IMR-90 (cell line): ENCODE results near the gene URAD. TPM values are rescaled to one million over a fixed set of nuclear protein-coding genes. Genes with fewer than 3 reads are reported as not detected.

ENCODE experiments used
- ATAC-seq: fragments of 200-7000 bp; cut with Tn5 transposase; 2 replicates; pipeline ENCODE4 v1.9.1; 2020; ENCODE audit warnings: low read depth, mild to moderate bottlenecking, moderate library complexity
- BruUV-seq: library from RNA; stranded (reverse); fragments of 400-500 nt; replicated peaks from 2 replicates; lab custom pipeline; 2021; lab: Mats Ljungman, UMichigan
- CTCF ChIA-PET: fragments of 300-600 bp; formaldehyde crosslinking; extraction: SDS; loops from one replicate; lab custom pipeline; 2021; ENCODE audit warnings: antibody characterized with exemption; lab: Yijun Ruan, JAX
- POLR2A ChIA-PET: fragments of 300-600 bp; sonication (Branson Sonifier 250); formaldehyde crosslinking; loops from one replicate; lab custom pipeline; 2022; ENCODE audit warnings: antibody characterized with exemption; ENCODE audit not compliant: unreplicated experiment; lab: Charles Lee
- DNase-seq: peaks from one replicate; pipeline ENCODE4 v3.0.0; 2013
- H2AFZ ChIP-seq: replicated peaks from 2 replicates; pipeline ENCODE3; 2013; ENCODE audit warnings: low read length, mild to moderate bottlenecking; ENCODE audit not compliant: poor library complexity
- H2AK5ac ChIP-seq: 2 replicates; pipeline ENCODE4 v1.6.1; 2013; ENCODE audit warnings: low read depth, low read length, inconsistent platforms
- H2AK9ac ChIP-seq: replicated peaks from 2 replicates; pipeline ENCODE3; 2013; ENCODE audit warnings: mild to moderate bottlenecking, low read depth, low read length, moderate library complexity; ENCODE audit not compliant: poor library complexity
- H2BK120ac ChIP-seq: 2 replicates; pipeline ENCODE4 v1.6.1; 2013; ENCODE audit warnings: low read depth, low read length, inconsistent platforms
- H2BK15ac ChIP-seq: 3 replicates; pipeline ENCODE4 v1.6.1; 2013; ENCODE audit warnings: low read depth, low read length, inconsistent platforms
- H2BK20ac ChIP-seq: 2 replicates; pipeline ENCODE4 v1.6.1; 2013; ENCODE audit warnings: low read depth, mild to moderate bottlenecking, inconsistent platforms, low read length, moderate library complexity
- H2BK5ac ChIP-seq: 2 replicates; pipeline ENCODE4 v1.6.1; 2013; ENCODE audit warnings: mild to moderate bottlenecking, low read depth, low read length, inconsistent platforms; ENCODE audit not compliant: poor library complexity, severe bottlenecking
- H3K14ac ChIP-seq: replicated peaks from 2 replicates; pipeline ENCODE4 v1.6.1; 2013; ENCODE audit warnings: low read depth, low read length, inconsistent platforms
- H3K18ac ChIP-seq: 2 replicates; pipeline ENCODE4 v1.6.1; 2013; ENCODE audit warnings: low read depth, low read length, control low read depth
- H3K23ac ChIP-seq: 2 replicates; pipeline ENCODE4 v1.6.1; 2013; ENCODE audit warnings: low read depth, low read length, inconsistent platforms
- H3K27ac ChIP-seq: 2 replicates; pipeline ENCODE4 v1.5.1; 2013; ENCODE audit warnings: mild to moderate bottlenecking, control low read depth, low read length; ENCODE audit not compliant: insufficient read depth
- H3K27me3 ChIP-seq: 2 replicates; pipeline ENCODE4 v1.6.1; 2013; ENCODE audit warnings: low read length; ENCODE audit not compliant: control insufficient read depth, insufficient read depth
- H3K36me3 ChIP-seq: 2 replicates; pipeline ENCODE4 v1.6.1; 2013; ENCODE audit warnings: low read length, mixed read lengths; ENCODE audit not compliant: control insufficient read depth, insufficient read depth
- H3K4ac ChIP-seq: 2 replicates; pipeline ENCODE4 v1.6.1; 2013; ENCODE audit warnings: low read depth, low read length, inconsistent platforms
- H3K4me1 ChIP-seq: 2 replicates; pipeline ENCODE4 v1.6.1; 2013; ENCODE audit warnings: low read length, mixed read lengths; ENCODE audit not compliant: control insufficient read depth, insufficient read depth
- H3K4me2 ChIP-seq: 2 replicates; pipeline ENCODE4 v1.6.1; 2013; ENCODE audit warnings: low read depth, mild to moderate bottlenecking, control low read depth, low read length, moderate library complexity
- H3K4me3 ChIP-seq: 2 replicates; pipeline ENCODE4 v1.5.1; 2013; ENCODE audit warnings: low read depth, mild to moderate bottlenecking, control low read depth, low read length, moderate library complexity; ENCODE audit not compliant: insufficient read depth
- H3K56ac ChIP-seq: 2 replicates; pipeline ENCODE4 v1.6.1; 2013; ENCODE audit warnings: low read length, inconsistent platforms; ENCODE audit not compliant: insufficient read depth; ENCODE audit errors: extremely low read depth
- H3K79me1 ChIP-seq, 2 experiments: 2 replicates each; pipeline ENCODE4 v1.6.1; 2013; ENCODE audit warnings: low read length in 2 of 2, inconsistent platforms in 1 of 2, low read depth in 1 of 2
- H3K9ac ChIP-seq: 2 replicates; pipeline ENCODE4 v1.6.1; 2013; ENCODE audit warnings: low read depth, low read length, control low read depth
- H3K9me1 ChIP-seq: 2 replicates; pipeline ENCODE4 v1.6.1; 2013; ENCODE audit warnings: low read length, inconsistent platforms; ENCODE audit not compliant: insufficient read depth
- H3K9me3 ChIP-seq: 2 replicates; pipeline ENCODE4 v1.6.1; 2013; ENCODE audit warnings: low read length; ENCODE audit not compliant: control insufficient read depth, insufficient read depth
- H4K20me1 ChIP-seq: 2 replicates; pipeline ENCODE4 v1.6.1; 2013; ENCODE audit warnings: low read length, inconsistent platforms; ENCODE audit not compliant: insufficient read depth
- H4K5ac ChIP-seq: 2 replicates; pipeline ENCODE4 v1.6.1; 2013; ENCODE audit warnings: mild to moderate bottlenecking, low read depth, low read length, control low read depth
- H4K8ac ChIP-seq, 2 experiments: 2 replicates each; pipeline ENCODE4 v1.6.1; 2013; ENCODE audit warnings: low read depth in 2 of 2, low read length in 2 of 2, control low read depth in 1 of 2, inconsistent platforms in 1 of 2
- H4K91ac ChIP-seq: 2 replicates; pipeline ENCODE4 v1.6.1; 2013; ENCODE audit warnings: low read depth, low read length, inconsistent platforms; ENCODE audit not compliant: insufficient read depth
- BHLHE40 ChIP-seq: fragments of 150-350 bp; IDR thresholded peaks from 2 replicates; pipeline ENCODE4 v1.6.1; 2016; ENCODE audit warnings: mild to moderate bottlenecking, low read depth, low read length
- CEBPB ChIP-seq: IDR thresholded peaks from 2 replicates; pipeline ENCODE4 v1.6.1; 2012; ENCODE audit warnings: low read depth, low read length, improper control_type of control experiment
- CHD1 ChIP-seq: IDR thresholded peaks from 2 replicates; pipeline ENCODE4 v1.6.1; 2012; ENCODE audit warnings: low read depth, low read length, improper control_type of control experiment
- FOS ChIP-seq: fragments of 150-350 bp; IDR thresholded peaks from 2 replicates; pipeline ENCODE4 v1.6.1; 2016; ENCODE audit warnings: low read depth, low read length
- MAZ ChIP-seq: IDR thresholded peaks from 2 replicates; pipeline ENCODE4 v1.6.1; 2012; ENCODE audit warnings: low read depth, mild to moderate bottlenecking, low read length, improper control_type of control experiment, moderate library complexity, borderline replicate concordance
- MXI1 ChIP-seq: IDR thresholded peaks from 2 replicates; pipeline ENCODE4 v1.6.1; 2012; ENCODE audit warnings: low read depth, mild to moderate bottlenecking, low read length, moderate library complexity, borderline replicate concordance
- NFE2L2 ChIP-seq: fragments of 150-350 bp; IDR thresholded peaks from 2 replicates; pipeline ENCODE4 v1.6.1; 2016; ENCODE audit warnings: low read depth, mild to moderate bottlenecking, low read length
- POLR2A ChIP-seq: IDR thresholded peaks from 2 replicates; pipeline ENCODE4 v1.6.1; 2012; ENCODE audit warnings: mild to moderate bottlenecking, low read depth, low read length
- RAD21 ChIP-seq: IDR thresholded peaks from 2 replicates; pipeline ENCODE4 v1.6.1; 2012; ENCODE audit warnings: low read length, improper control_type of control experiment
- RCOR1 ChIP-seq: IDR thresholded peaks from 2 replicates; pipeline ENCODE4 v1.6.1; 2012; ENCODE audit warnings: mild to moderate bottlenecking, low read length, improper control_type of control experiment; ENCODE audit not compliant: insufficient replicate concordance
- RFX5 ChIP-seq: IDR thresholded peaks from 2 replicates; pipeline ENCODE4 v1.8.0; 2012; ENCODE audit warnings: low read depth, mild to moderate bottlenecking, low read length, moderate library complexity
- WGBS, 2 experiments: methylation state at CpG; one replicate each; pipeline versions ENCODE4 v1.1.5 to v1.1.7; 2013; ENCODE audit warnings: missing lambda C conversion rate in 2 of 2; ENCODE audit not compliant: insufficient read length in 1 of 2; ENCODE audit errors: extremely low coverage in 2 of 2; 5-methylcytosine and 5-hydroxymethylcytosine counted together
- dilution Hi-C: fragments of 300-500 bp; cut with HindIII; formaldehyde crosslinking; loops from one replicate; pipeline ENCODE4 v1.14.3; 2018; ENCODE audit warnings: low sequenced_read_pairs; ENCODE audit not compliant: unreplicated experiment
- in situ Hi-C: fragments of 300-500 bp; cut with MboI; formaldehyde crosslinking; loops from 3 replicates; pipeline ENCODE4 v1.14.3; 2019; ENCODE audit warnings: low sequenced_read_pairs, inconsistent platforms, mixed read lengths
- intact Hi-C: fragments of 100-400 bp; cut with micrococcal nuclease; formaldehyde crosslinking; loops from 2 replicates; pipeline ENCODE4 v1.10.0; 2022
- polyA plus RNA-seq, 3 experiments: library from polyadenylated mRNA; depleted of rRNA; stranded (reverse); fragments of >200 nt; gene quantifications; 2 replicates each; pipeline ENCODE4 v1.2.3, GENCODE V29; 2012; ENCODE audit warnings: low replicate concordance in 1 of 3
- total RNA-seq: library from RNA; depleted of rRNA; stranded (reverse); fragments of >200 nt; gene quantifications from 2 replicates; pipeline ENCODE4 v1.2.3, GENCODE V29; 2012
- TF ChIP-seq, protein P1 (sequence below): fragments of 150-350 bp; IDR thresholded peaks from 2 replicates; pipeline ENCODE4 v1.6.1; 2017; ENCODE audit warnings: mild to moderate bottlenecking, antibody characterized with exemption, low read length, low read depth
- TF ChIP-seq, protein P2 (sequence below): conservative IDR thresholded peaks from 2 replicates; pipeline ENCODE4 v1.5.1; 2012; ENCODE audit warnings: mild to moderate bottlenecking, low read depth, low read length, improper control_type of control experiment
- TF ChIP-seq, protein P3 (sequence below): fragments of 150-350 bp; IDR thresholded peaks from 2 replicates; pipeline ENCODE4 v1.6.1; 2016; ENCODE audit warnings: low read depth, mild to moderate bottlenecking, low read length, moderate library complexity, borderline replicate concordance

URAD gene
- total and polyA plus RNA-seq, 2 of the 4 experiments (the other 2 are of a cell fraction), result not detected

DNA sequence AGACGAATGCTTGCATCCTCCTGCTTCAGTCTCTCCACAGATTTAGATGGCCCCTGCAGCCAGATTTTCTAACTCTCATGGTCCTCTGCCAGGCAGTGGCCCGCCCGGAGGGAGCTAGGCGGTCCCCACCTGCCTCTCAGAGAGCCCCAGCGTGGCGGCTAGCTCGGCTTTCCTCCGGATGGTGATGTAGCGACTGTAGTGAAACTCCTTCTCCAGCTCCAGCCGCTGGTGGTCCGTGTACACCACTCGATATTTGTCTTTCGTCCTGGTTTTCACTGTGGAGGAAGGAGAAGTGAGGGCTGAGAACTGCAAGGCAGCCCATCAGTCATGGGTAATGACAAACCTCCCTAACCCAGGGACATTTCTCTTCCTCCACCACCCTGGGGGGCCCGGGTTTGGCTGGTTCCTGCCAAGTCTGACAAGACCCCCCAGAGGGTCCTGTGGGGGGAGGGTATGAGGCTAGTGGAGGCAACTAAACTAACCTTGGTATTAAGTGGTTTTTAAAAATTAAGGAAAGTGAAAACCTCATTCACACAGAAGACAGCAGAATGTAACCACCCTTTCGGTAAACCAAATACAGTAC is 23.7 kb downstream of the URAD start:
- Histone ChIP-seq H2BK120ac (no peak overlapping the region), H3K4me1 (peaks cover 3% of the 10 kb centered on the region; the same call in 1 of the 2 replicates), H3K4ac (no peak overlapping the region), H3K79me1 (no peaks in the 10 kb centered on the region), H4K20me1 (peaks cover 4% of the 10 kb centered on the region; the same call in 1 of the 2 replicates), H4K91ac (no peak overlapping the region), H3K23ac (no peak overlapping the region), H3K36me3 (no peaks in the 10 kb centered on the region), H4K8ac (no peak overlapping the region), H4K5ac (no peak overlapping the region), H3K9me1 (no peaks in the 10 kb centered on the region), H3K18ac (no peak overlapping the region), H2BK20ac (no peak overlapping the region), H2AFZ (peak overlapping the region; percentile 32), H3K4me3 (no peak overlapping the region), H3K56ac (no peak overlapping the region), H3K27me3 (peaks cover 96% of the 10 kb centered on the region), H2BK15ac (no peak overlapping the region), H3K14ac (no peak overlapping the region), H3K9ac (no peak overlapping the region), H2AK5ac (no peak overlapping the region), H3K4me2 (no peak overlapping the region), H3K27ac (no peak overlapping the region), H3K9me3 (no peaks in the 10 kb centered on the region; the same call in 1 of the 2 replicates), H2BK5ac (no peak overlapping the region), H2AK9ac (no peak overlapping the region)
- no CpG with 5 or more reads among the region's 15 CpGs for WGBS, 2 experiments
- in situ Hi-C loops (no loop called here), intact Hi-C loops (no loop called here), dilution Hi-C loops (no loop called here)
- ATAC-seq (no peak), DNase-seq (no peak)
- POLR2A ChIA-PET, result no interaction called here
- BruUV-seq, result no TSS peak
- CTCF ChIA-PET, result interaction anchor here (0.6 to 1.4 kb wide), 3 partner anchors 9 to 19 kb away, joined by 3 to 5 read pairs (median 4); no protein-coding TSS in a partner anchor
- TF ChIP-seq RAD21, result no peak
- no peak for TF ChIP-seq MXI1
- no peak for TF ChIP-seq POLR2A
- TF ChIP-seq, protein P1, sequence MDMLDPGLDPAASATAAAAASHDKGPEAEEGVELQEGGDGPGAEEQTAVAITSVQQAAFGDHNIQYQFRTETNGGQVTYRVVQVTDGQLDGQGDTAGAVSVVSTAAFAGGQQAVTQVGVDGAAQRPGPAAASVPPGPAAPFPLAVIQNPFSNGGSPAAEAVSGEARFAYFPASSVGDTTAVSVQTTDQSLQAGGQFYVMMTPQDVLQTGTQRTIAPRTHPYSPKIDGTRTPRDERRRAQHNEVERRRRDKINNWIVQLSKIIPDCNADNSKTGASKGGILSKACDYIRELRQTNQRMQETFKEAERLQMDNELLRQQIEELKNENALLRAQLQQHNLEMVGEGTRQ, result no peak
- no peak for TF ChIP-seq NFE2L2
- TF ChIP-seq RCOR1, result no peak
- no peak for TF ChIP-seq MAZ
- TF ChIP-seq, protein P2, sequence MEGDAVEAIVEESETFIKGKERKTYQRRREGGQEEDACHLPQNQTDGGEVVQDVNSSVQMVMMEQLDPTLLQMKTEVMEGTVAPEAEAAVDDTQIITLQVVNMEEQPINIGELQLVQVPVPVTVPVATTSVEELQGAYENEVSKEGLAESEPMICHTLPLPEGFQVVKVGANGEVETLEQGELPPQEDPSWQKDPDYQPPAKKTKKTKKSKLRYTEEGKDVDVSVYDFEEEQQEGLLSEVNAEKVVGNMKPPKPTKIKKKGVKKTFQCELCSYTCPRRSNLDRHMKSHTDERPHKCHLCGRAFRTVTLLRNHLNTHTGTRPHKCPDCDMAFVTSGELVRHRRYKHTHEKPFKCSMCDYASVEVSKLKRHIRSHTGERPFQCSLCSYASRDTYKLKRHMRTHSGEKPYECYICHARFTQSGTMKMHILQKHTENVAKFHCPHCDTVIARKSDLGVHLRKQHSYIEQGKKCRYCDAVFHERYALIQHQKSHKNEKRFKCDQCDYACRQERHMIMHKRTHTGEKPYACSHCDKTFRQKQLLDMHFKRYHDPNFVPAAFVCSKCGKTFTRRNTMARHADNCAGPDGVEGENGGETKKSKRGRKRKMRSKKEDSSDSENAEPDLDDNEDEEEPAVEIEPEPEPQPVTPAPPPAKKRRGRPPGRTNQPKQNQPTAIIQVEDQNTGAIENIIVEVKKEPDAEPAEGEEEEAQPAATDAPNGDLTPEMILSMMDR, result no peak
- no peak for TF ChIP-seq CHD1
- TF ChIP-seq BHLHE40, result no peak
- TF ChIP-seq RFX5, result no peak
- no peak for TF ChIP-seq CEBPB
- TF ChIP-seq, protein P3, sequence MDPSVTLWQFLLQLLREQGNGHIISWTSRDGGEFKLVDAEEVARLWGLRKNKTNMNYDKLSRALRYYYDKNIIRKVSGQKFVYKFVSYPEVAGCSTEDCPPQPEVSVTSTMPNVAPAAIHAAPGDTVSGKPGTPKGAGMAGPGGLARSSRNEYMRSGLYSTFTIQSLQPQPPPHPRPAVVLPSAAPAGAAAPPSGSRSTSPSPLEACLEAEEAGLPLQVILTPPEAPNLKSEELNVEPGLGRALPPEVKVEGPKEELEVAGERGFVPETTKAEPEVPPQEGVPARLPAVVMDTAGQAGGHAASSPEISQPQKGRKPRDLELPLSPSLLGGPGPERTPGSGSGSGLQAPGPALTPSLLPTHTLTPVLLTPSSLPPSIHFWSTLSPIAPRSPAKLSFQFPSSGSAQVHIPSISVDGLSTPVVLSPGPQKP, result no peak
- no peak for TF ChIP-seq FOS
